GM12865 (cell line): Measurements from ENCODE around the gene FXYD4.

Experiments used
- DNase-seq: peaks from one replicate; pipeline ENCODE4 v3.0.0; 2010; ENCODE audit warnings: low read depth
- H3K4me3 ChIP-seq: 2 replicates; pipeline ENCODE4 v1.5.1; 2011; ENCODE audit warnings: mild to moderate bottlenecking, low read depth, low read length, control low read depth
- CTCF ChIP-seq: IDR thresholded peaks from 2 replicates; pipeline ENCODE4 v1.5.1; 2011; ENCODE audit warnings: low read length, control low read depth, low read depth, inconsistent platforms; ENCODE audit not compliant: insufficient read depth; ENCODE audit errors: missing control alignments

FXYD4 gene

GRCh38 chr10:43353495-43354329, 17.7 kb upstream of the FXYD4 start:
- H3K4me3 ChIP-seq = no peak overlapping the region
- TF ChIP-seq CTCF = no peak
- no peak for DNase-seq

GRCh38 chr10:43354330-43354635, 17.2 kb upstream of the FXYD4 start:
- no peak overlapping the region for H3K4me3 ChIP-seq
- TF ChIP-seq CTCF = no peak
- no peak for DNase-seq

- no peak overlapping the region for H3K4me3 ChIP-seq
- no peak for DNase-seq
- TF ChIP-seq CTCF = no peak
Measured at GRCh38 chr10:43354879-43355380, 16.5 kb upstream of the FXYD4 start.

GRCh38 chr10:43355749-43356371, 15.6 kb upstream of the FXYD4 start:
- DNase-seq = no peak
- no peak overlapping the region for H3K4me3 ChIP-seq
- TF ChIP-seq CTCF = no peak

GRCh38 chr10:43360086-43360485, 11.3 kb upstream of the FXYD4 start:
- no peak for DNase-seq
- no peak for TF ChIP-seq CTCF
- no peak overlapping the region for H3K4me3 ChIP-seq

- TF ChIP-seq CTCF = no peak
- no peak for DNase-seq
- peak overlapping the region; percentile 57 for H3K4me3 ChIP-seq
Measured at GRCh38 chr10:43361547-43362190, 9.8 kb upstream of the FXYD4 start.
